HL-60 (cell line): ENCODE measurements around the gene CADM4.
"Not testable (repeated sequence)": the region's sequence is repeated elsewhere in the genome, so short reads cannot be mapped to it uniquely, and the experiment has no call there.

Experiments used
- GABPA ChIP-seq: IDR thresholded peaks from 2 replicates; pipeline ENCODE4 v1.6.1; 2012; ENCODE audit warnings: low read depth
- POLR2AphosphoS5 ChIP-seq: IDR thresholded peaks from 2 replicates; pipeline ENCODE4 v1.6.1; 2012; ENCODE audit warnings: low read depth
- SPI1 ChIP-seq: IDR thresholded peaks from 2 replicates; pipeline ENCODE4 v1.6.1; 2012; ENCODE audit warnings: low read depth, mild to moderate bottlenecking, borderline replicate concordance
- TF ChIP-seq, protein P1 (sequence below): IDR thresholded peaks from one replicate; pipeline ENCODE4 v1.5.1; 2011; ENCODE audit warnings: low read length, control low read depth, inconsistent platforms; ENCODE audit not compliant: insufficient read depth
- TF ChIP-seq, protein P2 (sequence below): IDR thresholded peaks from 2 replicates; pipeline ENCODE4 v1.6.1; 2012; ENCODE audit warnings: low read depth; ENCODE audit not compliant: insufficient replicate concordance

DNA sequence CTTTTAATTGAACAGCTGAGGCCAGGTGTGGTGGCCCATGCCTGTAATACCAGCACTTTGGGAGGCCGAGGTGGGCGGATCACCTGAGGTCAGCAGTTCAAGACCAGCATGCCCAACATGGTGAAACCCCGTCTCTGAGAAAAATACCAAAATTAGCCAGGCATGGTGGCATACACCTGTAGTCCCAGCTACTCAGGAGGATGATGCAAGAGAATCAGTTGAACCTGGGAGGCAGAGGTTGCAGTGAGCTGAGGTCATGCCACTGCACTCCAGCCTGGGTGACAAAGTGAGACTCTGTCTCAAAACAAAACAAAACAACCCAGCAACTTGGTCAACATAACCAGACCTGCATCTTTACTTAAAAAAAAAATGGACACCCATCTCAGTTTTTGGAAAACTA lies 52.6 kb downstream of the CADM4 start:
- TF ChIP-seq, protein P1, sequence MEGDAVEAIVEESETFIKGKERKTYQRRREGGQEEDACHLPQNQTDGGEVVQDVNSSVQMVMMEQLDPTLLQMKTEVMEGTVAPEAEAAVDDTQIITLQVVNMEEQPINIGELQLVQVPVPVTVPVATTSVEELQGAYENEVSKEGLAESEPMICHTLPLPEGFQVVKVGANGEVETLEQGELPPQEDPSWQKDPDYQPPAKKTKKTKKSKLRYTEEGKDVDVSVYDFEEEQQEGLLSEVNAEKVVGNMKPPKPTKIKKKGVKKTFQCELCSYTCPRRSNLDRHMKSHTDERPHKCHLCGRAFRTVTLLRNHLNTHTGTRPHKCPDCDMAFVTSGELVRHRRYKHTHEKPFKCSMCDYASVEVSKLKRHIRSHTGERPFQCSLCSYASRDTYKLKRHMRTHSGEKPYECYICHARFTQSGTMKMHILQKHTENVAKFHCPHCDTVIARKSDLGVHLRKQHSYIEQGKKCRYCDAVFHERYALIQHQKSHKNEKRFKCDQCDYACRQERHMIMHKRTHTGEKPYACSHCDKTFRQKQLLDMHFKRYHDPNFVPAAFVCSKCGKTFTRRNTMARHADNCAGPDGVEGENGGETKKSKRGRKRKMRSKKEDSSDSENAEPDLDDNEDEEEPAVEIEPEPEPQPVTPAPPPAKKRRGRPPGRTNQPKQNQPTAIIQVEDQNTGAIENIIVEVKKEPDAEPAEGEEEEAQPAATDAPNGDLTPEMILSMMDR, result not testable (repeated sequence)
- TF ChIP-seq POLR2AphosphoS5, SPI1, GABPA: not testable (repeated sequence)
- TF ChIP-seq, protein P2, sequence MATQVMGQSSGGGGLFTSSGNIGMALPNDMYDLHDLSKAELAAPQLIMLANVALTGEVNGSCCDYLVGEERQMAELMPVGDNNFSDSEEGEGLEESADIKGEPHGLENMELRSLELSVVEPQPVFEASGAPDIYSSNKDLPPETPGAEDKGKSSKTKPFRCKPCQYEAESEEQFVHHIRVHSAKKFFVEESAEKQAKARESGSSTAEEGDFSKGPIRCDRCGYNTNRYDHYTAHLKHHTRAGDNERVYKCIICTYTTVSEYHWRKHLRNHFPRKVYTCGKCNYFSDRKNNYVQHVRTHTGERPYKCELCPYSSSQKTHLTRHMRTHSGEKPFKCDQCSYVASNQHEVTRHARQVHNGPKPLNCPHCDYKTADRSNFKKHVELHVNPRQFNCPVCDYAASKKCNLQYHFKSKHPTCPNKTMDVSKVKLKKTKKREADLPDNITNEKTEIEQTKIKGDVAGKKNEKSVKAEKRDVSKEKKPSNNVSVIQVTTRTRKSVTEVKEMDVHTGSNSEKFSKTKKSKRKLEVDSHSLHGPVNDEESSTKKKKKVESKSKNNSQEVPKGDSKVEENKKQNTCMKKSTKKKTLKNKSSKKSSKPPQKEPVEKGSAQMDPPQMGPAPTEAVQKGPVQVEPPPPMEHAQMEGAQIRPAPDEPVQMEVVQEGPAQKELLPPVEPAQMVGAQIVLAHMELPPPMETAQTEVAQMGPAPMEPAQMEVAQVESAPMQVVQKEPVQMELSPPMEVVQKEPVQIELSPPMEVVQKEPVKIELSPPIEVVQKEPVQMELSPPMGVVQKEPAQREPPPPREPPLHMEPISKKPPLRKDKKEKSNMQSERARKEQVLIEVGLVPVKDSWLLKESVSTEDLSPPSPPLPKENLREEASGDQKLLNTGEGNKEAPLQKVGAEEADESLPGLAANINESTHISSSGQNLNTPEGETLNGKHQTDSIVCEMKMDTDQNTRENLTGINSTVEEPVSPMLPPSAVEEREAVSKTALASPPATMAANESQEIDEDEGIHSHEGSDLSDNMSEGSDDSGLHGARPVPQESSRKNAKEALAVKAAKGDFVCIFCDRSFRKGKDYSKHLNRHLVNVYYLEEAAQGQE, result not testable (repeated sequence)
